ENCODE results near the gene CRACDL. TPM values are rescaled to one million over a fixed set of nuclear protein-coding genes. Genes with fewer than 3 reads are reported as not detected.

CRACDL gene, protein sequence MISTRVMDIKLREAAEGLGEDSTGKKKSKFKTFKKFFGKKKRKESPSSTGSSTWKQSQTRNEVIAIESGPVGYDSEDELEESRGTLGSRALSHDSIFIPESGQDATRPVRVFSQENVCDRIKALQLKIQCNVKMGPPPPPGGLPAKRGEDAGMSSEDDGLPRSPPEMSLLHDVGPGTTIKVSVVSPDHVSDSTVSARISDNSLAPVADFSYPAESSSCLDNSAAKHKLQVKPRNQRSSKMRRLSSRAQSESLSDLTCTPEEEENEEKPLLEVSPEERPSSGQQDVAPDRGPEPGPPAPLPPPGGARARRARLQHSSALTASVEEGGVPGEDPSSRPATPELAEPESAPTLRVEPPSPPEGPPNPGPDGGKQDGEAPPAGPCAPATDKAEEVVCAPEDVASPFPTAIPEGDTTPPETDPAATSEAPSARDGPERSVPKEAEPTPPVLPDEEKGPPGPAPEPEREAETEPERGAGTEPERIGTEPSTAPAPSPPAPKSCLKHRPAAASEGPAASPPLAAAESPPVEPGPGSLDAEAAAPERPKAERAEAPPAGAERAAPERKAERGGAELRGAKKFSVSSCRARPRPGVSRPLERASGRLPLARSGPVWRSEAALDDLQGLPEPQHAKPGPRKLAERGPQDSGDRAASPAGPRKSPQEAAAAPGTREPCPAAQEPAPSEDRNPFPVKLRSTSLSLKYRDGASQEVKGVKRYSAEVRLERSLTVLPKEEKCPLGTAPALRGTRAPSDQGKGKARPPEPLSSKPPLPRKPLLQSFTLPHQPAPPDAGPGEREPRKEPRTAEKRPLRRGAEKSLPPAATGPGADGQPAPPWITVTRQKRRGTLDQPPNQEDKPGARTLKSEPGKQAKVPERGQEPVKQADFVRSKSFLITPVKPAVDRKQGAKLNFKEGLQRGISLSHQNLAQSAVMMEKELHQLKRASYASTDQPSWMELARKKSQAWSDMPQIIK
- total RNA-seq: not detected in 2 replicates

GRCh38 chr2:98935777-98936352, at the start of gene CRACDL:
Gene CRACDL, minus strand, starts transcription at chr2:98936225. Its CDS starts 89,425 bp downstream, at chr2:98846800.

Other genes starting within 250 kb of the CRACDL start
- gene MGAT4A, start 205.1 kb downstream of the CRACDL start, total RNA-seq: under 0.01 TPM in 1 of 2 replicates, not detected in the other
- gene C2orf15, start 205.5 kb upstream of the CRACDL start, total RNA-seq: not detected in 2 replicates
- 0.71 TPM in 1 of 2 replicates, not detected in the other for gene TSGA10, start 218.7 kb upstream of the CRACDL start, total RNA-seq
- 1.7 and 7.3 TPM in 2 replicates for gene LIPT1, start 218.7 kb upstream of the CRACDL start, total RNA-seq
- 23.2 and 31.4 TPM in 2 replicates for gene MITD1, start 244.8 kb upstream of the CRACDL start, total RNA-seq
- 35.6 and 43.0 TPM in 2 replicates for gene MRPL30, start 245.0 kb upstream of the CRACDL start, total RNA-seq

Data from myometrial cell (primary cell).